AG20443 (cell line): ENCODE measurements around the gene TMEM154.

Experiments
- DNase-seq: peaks from one replicate; pipeline ENCODE4 v3.0.0; 2012; ENCODE audit warnings: low spot score, mixed read lengths

Gene TMEM154

DNA sequence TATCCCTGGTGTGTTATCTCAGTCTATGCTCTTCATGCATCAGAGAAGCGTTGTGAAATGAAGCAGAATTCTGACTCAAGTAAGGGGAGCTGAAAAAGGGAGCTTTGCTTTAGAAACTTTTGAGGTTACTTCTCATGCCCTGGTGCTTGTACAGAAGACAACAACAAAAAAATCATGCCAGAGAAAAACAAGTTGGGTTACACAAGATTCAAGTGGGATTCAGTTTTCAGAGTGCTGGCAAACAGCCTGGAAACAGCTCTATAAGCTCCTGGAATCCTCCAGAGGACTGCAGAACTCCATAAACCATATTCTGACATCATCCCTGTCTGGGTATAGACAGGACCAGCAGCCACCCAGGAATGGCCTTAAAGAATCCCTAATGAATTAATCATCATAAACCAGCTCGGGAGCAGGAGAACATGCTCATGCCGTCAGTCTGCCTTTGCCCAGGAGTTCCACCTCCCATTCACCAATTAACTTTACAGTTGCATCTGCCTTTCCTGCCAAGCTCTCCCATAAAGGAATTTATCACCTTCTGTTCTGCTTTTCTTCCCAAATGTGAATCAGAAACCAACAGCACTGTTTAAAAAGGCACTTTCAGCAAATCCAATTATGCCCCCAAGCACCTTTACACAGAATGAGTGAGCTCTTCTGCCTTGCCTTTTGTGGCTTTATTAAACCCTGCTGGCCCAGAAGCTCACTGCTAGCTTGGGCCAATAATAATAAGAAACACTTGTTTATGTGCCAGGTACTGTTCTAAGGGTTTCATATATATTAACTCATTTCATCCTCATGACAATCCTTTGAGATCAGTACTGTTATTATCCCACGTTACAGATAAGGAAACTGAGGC lies 89.4 kb downstream of the TMEM154 start:
- DNase-seq = peak; percentile 75

GRCh38 chr4:152588869-152589268 lies 90.9 kb downstream of the TMEM154 start:
- DNase-seq = no peak

GRCh38 chr4:152587127-152587526 lies 92.7 kb downstream of the TMEM154 start:
- DNase-seq = no peak

DNA sequence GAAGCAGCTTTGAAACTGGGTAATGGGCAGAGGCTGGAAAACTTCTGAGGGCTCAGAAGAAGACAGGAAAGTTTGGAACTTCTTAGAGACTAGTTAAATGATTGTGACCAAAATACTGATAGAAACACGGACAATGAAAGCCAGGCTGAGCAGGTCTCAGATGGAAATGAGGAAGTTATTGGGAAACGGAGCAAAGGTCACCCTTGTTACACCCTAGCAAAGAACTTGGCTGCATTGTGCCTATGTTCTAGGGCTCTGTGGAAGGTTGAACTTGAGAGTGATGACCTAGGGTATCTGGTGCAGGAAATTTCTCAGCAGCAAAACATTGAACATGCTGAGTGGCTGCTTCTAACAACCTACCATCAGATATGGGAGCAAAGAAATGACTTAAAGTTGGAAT lies 93.1 kb downstream of the TMEM154 start:
- DNase-seq = no peak

GRCh38 chr4:152585023-152585441 lies 94.8 kb downstream of the TMEM154 start:
- no peak for DNase-seq

DNA sequence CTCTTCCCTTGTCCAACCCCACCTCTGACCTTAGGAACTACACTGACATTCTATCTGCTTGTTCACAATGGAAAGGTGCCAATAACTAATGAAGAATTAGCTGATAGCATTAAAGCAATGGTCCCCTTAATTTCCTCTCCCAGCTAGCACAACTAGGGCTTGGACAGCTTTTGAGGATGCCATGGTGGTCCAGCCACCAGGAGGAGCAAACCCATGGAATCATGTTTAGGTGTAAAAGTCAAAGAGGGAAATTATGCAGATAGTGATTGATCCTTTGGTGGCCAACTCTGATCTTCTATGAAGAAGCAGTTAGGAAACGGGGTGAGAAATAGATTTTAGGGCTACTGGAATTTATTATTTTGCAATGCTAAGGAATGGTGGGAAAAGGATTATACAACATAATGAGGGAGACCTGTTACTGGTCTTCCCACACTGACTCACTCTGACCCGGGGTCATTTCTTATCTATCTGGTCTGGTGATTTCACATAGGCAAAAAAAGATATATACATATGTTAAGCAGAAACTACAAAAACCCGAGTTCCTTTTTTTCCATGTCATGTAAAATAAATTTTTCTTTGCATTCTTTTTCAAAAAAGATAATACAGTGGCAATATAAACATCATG lies 98.1 kb downstream of the TMEM154 start:
- no peak for DNase-seq

DNA sequence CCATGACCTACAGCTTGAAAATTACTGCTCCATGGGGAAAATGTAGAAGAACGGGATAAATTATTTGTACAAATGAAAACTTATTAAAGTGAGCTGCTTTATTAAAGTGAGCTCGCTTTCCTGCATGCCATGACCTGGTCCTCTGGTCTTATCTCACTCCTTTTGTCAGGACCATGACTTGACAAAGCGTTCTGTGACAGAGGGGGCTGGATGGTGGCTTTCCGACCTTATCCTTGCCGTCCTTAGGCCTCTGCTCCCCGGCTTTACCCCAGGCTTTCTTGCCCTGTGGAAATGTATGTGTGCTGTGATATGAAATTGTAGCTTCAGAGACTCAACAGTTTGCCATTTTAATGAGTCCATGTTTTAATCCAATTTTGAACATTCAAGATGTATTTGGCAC lies 99.9 kb downstream of the TMEM154 start:
- no peak for DNase-seq

- DNase-seq = no peak
Measured at GRCh38 chr4:152579107-152579764, 100.6 kb downstream of the TMEM154 start.

DNA sequence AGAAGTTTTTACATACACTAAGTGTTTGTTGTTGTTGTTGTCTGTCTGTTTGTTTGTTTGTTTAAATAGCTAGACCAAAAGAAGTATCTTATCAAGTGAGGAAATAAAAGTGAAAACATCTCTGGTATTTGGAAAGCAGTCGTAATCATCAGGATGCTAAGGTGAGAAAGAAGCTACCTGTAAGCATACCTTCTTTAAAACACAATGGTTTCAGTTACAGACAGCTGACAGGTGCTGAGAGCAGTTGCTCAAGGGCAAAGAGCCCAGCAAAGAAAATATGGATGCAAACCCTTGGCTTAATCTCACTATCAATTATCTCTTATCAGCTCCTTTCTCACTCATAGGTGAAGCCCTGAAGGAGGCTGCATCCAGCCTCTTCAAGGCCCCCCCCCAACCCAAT lies 101.1 kb downstream of the TMEM154 start:
- no peak for DNase-seq

DNA sequence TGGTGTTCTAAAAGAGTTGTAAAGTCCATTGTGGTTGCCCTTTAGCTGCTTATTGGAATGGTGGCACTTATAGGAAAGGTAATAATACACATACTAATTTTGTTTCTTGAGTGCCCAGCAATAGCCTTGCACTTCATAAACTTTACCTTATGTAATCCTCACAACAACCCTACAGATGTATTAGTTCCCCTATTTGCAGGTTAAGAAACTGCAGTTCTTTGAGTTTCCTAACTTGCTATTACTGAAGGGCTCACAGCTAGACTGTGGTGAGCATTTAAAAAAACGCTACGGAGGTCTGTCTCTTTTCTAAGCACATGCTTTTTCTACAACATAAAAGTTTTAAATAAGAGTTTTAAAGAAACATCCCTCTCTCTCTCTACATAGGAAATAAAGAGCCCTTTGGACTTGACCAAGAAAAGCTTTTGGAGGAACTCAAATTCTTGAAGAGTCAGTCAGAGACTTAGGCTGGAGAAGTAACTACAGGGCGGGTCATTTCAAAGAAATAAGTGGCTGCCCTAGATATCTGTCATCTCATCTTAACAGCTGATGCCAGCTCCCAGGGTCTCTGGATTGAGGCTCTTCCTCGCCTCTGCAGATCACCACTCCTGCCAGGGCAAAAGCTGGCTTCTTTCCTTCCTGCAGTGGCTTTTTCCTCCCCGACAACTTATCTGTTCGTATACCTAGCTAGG lies 101.9 kb downstream of the TMEM154 start:
- peak; percentile 21 for DNase-seq

DNA sequence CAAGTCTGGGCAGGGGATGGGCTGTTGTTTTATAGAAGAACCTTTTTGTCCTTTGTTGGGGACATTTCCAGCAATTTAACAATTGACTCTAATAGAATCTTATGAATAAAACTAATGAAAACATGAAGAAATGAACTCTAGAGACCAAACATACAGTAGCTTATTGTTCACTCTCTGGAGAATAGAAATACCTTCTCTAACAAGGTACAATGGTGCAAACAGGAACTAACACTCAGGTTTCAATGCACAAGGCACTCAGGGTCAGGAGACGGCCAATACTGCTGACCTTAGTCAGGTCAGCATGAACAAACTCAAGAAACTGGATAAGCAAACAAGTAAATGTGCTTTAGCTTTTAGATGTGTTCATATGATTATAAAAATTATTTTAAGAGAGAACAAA lies 104.3 kb downstream of the TMEM154 start:
- no peak for DNase-seq

- DNase-seq = no peak
Measured at GRCh38 chr4:152573861-152574260, 105.9 kb downstream of the TMEM154 start.

DNA sequence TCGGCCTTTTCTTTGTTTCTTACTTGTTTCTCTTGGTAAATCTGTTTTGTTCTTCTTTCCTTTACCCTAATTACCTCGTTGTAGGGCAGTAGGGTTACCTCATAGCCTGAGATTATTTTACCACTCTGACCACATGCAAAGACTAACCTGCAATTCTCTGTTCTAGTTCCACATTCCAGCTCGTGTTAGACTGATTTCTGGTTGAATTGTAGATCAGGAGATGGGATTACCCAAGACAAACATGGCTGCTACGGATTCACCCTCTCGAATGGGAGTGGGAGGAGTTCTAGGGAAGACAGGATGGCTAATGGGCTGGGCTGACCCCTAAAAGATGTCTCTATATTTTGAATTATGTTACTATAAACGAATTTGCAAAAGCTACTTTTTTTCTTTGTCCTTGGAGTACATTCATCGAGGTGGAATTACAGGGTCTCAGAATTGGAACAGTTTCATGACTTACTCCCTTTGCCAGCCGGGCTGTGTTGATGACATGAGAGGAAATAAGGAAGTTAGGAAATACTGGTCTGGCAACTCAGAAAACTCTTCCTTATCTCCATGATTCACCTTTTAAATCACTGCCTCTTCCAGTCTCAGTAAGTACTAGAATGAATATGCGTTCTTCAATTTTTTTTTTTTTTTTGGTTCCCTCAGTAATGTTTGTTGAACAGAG lies 107.2 kb downstream of the TMEM154 start:
- DNase-seq = no peak

DNA sequence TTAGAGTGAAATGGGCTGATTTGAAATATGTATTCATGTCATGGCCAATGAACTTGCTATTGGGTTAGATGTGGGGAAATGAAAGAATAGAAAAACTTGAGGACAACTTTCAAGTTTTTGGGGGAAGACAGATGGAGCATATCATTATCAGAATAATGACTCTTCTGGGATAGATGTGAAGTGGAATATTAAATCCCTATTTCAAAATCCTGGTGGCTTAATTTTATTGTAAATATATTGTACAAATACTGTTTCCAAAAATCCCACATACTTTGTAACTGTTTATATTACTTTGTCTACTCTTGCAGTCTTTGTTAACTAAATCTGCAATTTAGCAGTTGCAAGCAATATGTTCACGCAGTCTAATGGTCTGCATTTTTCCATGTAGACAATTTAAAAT lies 108.0 kb downstream of the TMEM154 start:
- DNase-seq = no peak

DNA sequence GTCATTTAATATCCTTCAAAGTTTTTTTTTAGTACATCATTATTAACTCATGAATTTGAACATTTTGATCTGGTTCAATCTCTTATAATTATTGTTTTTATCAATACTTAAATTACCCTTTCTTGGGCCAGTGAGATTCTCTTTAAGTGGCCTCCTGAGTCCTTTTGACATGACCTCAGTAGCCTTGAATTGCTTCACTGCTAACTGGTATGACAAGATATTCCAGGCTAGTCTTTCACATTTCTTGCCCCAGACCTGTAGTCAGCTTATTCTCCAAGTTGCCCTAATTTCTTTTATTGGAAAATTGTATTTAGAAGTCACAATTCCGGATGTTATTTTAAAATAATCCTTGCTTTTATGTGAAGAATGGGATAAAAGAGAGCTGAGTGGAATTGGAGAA lies 108.5 kb downstream of the TMEM154 start:
- no peak for DNase-seq
